ENCODE results near the gene EBI3.

The EBI3 gene

DNA sequence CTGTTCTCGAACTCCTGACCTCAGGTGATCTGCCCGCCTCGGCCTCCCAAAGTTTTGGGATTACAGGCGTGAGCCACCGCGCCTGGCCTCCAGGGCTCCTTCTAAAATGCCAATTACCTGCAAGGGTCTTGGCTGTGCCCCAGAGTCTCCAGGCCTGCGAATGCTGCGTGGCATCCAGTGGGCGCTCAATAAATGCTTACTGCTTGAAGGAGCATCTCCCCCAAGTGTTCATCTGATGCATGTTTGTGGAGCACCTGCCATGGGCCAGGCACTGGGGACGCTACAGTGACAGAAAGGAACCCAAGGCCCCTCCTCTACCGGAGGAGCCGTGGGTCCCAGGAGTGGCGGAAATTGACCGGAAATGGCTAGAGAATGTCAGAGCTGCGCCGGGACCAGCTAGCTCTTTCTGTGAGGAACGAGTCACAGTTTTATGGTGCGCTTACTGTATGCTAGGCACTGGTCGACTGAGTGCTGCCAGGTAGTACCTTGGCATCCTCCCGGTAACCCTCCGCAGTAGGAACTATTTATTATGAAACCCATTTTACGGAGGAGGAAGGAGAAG, 32.7 kb upstream of the EBI3 start:
- peaks cover 17% of the 10 kb centered on the region for H3K4me1 Mint-ChIP-seq
- H3K36me3 Mint-ChIP-seq, result peaks cover 10% of the 10 kb centered on the region
- peak overlapping the region; percentile 52 for H3K4me3 Mint-ChIP-seq
- no peak for ATAC-seq
- no peak overlapping the region for H3K27ac Mint-ChIP-seq
- H3K27me3 Mint-ChIP-seq, result peaks cover 85% of the 10 kb centered on the region
- H3K9me3 Mint-ChIP-seq, result peaks cover 15% of the 10 kb centered on the region

DNA sequence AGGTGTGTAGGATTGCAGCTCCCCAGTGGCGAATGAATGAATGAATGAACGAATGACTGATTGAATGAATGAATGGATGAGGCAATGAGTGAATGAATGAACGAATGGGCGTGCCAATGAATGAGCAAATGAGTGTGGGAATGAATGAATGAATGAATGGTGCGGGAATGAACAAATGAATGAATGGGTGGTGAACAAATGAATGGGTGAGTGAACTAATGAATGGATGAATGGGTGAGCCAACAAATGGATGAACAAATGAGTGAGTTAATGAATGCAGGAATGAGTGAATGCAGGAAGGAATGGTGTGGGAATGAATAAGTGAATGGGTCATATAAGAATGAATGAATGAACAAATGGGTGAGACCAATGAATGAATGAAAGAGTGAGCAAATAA, 32.1 kb upstream of the EBI3 start:
- Mint-ChIP-seq H3K36me3 (peaks cover 10% of the 10 kb centered on the region), H3K27ac (no peak overlapping the region), H3K4me3 (peak overlapping the region; percentile 52), H3K9me3 (peaks cover 15% of the 10 kb centered on the region), H3K27me3 (peaks cover 85% of the 10 kb centered on the region), H3K4me1 (peaks cover 17% of the 10 kb centered on the region)
- ATAC-seq, result no peak

DNA sequence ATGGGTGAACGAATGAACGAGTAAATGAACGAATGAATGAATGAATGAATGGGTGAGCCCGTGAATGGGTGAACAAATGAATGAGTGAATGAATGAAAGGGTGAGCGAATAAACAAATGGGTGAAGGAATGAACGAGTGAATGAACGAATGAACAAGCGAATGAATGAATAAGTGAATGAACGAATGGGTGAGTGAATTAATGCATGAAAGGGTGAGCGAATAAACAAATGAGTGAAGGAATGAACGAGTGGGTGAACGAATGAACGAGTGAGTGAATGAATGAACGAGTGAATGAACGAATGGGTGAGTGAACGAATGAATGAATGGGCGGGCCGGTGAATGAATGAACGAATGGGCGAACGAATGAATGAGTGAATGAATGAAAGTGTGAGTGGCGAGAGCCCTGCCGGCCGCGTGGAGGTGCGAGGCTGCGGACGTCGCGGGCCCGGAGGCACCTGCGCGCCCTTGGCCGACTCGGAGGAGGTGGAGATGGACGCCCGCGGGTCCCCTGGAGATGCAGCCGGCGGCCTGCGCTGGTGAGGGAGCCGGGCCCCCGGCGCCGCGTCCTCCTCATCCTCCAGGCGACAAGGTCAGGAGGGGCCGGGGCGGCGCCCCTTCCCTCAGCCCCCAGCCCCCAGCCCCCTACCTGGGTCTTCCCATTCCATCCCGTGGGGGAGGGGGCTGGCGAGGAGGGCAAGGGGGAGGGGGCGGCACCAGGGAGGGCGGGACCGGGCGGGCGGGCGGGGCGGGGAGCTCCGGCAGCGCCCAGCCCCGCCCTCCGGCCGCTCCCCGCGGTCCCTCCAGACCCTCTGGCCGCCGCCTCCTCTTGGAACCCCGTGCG, 31.5 kb upstream of the EBI3 start:
- Mint-ChIP-seq H3K27me3 (peaks cover 79% of the 10 kb centered on the region), H3K4me1 (peaks cover 17% of the 10 kb centered on the region), H3K4me3 (peak overlapping the region; percentile 52), H3K27ac (no peak overlapping the region), H3K36me3 (peaks cover 10% of the 10 kb centered on the region), H3K9me3 (peaks cover 15% of the 10 kb centered on the region)
- ATAC-seq, result peak; percentile 45

DNA sequence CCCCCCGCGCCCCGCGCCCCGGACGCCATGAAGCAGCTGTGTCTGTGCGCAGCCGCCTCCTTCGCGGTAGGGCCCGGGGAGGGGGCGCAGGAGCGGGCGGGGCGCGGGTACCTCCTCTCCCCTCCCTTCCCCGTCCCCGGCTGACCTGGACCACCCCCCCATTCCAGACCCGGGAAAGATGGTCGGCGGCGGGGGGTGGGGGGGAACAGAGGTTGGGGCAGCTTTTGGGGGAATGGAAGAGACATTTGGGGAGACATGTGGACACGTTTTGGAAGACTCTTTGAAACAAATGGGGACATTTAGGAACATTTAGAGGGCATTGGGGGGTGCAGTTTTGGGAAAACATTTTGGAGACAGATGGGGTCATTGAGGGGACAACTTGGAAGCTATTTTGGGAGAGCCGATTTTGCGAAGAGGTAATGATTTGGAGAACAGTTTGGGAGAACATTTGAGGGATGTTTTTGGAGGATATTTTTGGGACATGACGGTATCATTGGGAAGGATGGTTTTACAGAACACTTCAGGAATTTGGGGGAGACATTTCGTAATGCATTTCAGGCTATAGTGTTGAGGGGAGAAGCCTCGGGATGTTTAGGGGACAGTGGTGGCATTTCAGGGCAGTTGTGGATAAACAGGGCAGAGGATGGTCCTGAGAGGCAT, 30.7 kb upstream of the EBI3 start:
- no peak overlapping the region for H3K27ac Mint-ChIP-seq
- H3K27me3 Mint-ChIP-seq, result peaks cover 71% of the 10 kb centered on the region
- ATAC-seq, result no peak
- H3K4me3 Mint-ChIP-seq, result no peak overlapping the region
- H3K4me1 Mint-ChIP-seq, result peaks cover 17% of the 10 kb centered on the region
- H3K9me3 Mint-ChIP-seq, result peaks cover 15% of the 10 kb centered on the region
- H3K36me3 Mint-ChIP-seq, result peaks cover 10% of the 10 kb centered on the region

DNA sequence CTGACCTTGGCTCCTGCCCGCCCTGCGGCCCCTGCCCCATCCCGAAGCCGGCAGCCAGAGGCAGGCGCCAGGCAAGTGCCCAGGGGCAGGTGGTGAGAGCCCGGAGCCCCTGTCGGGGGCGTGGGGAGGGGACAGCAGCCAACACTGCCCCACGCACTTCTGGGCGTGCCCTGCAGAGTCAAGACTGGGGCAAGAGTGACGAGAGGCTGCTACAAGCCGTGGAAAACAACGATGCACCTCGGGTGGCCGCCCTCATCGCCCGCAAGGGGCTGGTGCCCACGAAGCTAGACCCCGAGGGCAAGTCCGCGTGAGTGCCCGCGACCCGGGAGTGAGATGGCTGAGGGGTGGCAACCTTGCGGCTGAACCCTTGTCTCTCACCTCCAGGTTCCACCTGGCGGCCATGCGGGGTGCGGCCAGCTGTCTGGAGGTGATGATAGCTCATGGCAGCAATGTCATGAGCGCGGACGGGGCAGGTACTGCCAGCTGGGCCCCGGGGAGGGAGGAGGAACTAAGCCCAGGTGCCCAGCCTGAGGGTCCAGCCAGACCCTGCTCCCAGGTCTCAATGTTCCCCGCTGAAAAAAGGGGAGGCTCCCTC, 29.5 kb upstream of the EBI3 start:
- Mint-ChIP-seq H3K27me3 (peaks cover 59% of the 10 kb centered on the region), H3K27ac (no peak overlapping the region), H3K4me3 (no peak overlapping the region), H3K36me3 (peaks cover 10% of the 10 kb centered on the region), H3K4me1 (peaks cover 18% of the 10 kb centered on the region), H3K9me3 (peaks cover 15% of the 10 kb centered on the region)
- no peak for ATAC-seq

DNA sequence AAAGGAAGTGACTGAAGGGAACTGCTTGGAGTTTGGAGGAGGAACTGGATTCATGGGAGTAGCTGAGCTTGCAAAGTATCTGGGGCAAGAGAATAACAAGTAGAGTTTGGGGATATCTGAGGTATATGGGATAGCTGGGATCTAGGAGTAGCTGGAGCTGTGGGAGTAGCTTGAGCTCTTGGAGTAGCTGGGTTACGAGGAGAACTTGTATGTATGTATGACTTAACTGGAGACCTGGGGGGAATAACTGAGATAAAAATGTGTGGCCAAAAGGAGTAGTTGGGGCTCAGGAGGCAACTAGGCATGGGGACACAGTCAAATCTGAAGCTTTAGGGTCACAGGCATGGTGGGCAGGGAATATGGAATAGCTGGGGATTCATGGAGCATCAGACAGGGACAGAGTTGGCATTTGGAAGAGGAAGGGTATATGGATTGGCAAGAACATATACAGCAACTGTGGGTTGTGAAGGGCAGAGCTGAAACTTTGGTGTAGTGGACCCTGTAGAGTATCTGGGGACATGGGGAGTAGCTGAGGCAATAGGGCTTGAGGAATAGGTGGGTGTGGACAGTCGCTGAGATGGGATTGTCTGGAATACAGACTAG, 28.3 kb upstream of the EBI3 start:
- peaks cover 18% of the 10 kb centered on the region for H3K4me1 Mint-ChIP-seq
- no peak for ATAC-seq

DNA sequence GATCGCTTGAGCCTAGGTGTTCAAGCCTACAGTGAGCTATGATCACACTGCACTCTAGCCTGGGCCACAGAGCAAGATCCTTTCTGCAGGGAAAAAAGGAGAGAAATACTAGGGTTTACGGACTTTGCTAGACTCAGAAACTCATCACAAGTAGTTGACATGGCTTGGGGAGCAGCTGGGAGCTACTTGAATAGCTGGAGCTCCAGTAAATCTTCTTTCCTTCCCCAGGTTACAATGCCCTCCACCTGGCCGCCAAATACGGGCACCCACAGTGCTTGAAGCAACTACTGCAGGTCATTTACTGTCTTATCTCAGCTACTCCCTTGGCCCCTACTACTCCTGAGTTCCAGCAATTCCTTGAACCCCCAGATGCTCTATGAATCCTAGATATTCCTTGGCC, 27.5 kb upstream of the EBI3 start:
- ATAC-seq, result no peak
- no peak overlapping the region for H3K4me3 Mint-ChIP-seq
- peaks cover 10% of the 10 kb centered on the region for H3K36me3 Mint-ChIP-seq
- peaks cover 18% of the 10 kb centered on the region for H3K4me1 Mint-ChIP-seq
- peaks cover 15% of the 10 kb centered on the region for H3K9me3 Mint-ChIP-seq
- peaks cover 39% of the 10 kb centered on the region for H3K27me3 Mint-ChIP-seq
- H3K27ac Mint-ChIP-seq, result no peak overlapping the region

More for the DNA sequence above, 28.3 kb upstream of the EBI3 start:
- Mint-ChIP-seq H3K4me3 (no peak overlapping the region), H3K36me3 (peaks cover 10% of the 10 kb centered on the region), H3K27me3 (peaks cover 47% of the 10 kb centered on the region), H3K9me3 (peaks cover 15% of the 10 kb centered on the region), H3K27ac (no peak overlapping the region)

DNA sequence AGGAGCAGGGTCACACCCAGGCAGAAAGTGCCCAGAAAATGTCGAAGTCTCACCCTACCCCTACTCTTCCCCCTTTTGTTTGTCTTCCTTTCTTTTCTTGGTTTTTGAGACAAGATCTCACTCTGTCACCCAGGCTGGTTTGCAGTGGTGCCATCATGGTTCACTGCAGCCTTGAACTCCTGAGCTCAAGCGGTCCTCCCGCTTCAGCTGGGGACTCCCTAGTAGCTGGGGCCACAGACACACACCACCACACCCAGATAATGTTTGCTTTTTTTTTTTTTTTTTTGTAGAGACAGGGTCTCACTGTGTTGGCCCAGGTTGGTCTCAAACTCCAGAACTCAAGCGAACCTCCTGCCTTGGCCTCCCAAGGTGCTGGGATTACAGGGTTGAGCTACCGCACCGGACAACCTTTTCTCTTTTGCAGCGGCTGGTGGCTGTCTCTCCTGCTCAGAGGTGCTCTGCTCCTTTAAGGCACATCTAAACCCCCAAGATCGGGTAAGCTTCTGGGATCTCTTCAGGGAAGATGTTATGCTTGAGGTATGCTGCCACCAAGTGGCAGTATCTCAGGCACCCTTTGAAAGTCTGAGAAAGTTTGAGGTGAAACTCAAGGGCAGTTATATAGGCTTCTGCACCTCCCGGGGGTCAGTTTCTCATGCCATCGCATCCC, 22.4 kb upstream of the EBI3 start:
- peaks cover 7% of the 10 kb centered on the region for H3K4me1 Mint-ChIP-seq
- no peaks in the 10 kb centered on the region for H3K9me3 Mint-ChIP-seq
- H3K4me3 Mint-ChIP-seq, result no peak overlapping the region
- ATAC-seq, result no peak
- H3K27me3 Mint-ChIP-seq, result peaks cover 21% of the 10 kb centered on the region
- no peak overlapping the region for H3K27ac Mint-ChIP-seq
- H3K36me3 Mint-ChIP-seq, result no peaks in the 10 kb centered on the region

DNA sequence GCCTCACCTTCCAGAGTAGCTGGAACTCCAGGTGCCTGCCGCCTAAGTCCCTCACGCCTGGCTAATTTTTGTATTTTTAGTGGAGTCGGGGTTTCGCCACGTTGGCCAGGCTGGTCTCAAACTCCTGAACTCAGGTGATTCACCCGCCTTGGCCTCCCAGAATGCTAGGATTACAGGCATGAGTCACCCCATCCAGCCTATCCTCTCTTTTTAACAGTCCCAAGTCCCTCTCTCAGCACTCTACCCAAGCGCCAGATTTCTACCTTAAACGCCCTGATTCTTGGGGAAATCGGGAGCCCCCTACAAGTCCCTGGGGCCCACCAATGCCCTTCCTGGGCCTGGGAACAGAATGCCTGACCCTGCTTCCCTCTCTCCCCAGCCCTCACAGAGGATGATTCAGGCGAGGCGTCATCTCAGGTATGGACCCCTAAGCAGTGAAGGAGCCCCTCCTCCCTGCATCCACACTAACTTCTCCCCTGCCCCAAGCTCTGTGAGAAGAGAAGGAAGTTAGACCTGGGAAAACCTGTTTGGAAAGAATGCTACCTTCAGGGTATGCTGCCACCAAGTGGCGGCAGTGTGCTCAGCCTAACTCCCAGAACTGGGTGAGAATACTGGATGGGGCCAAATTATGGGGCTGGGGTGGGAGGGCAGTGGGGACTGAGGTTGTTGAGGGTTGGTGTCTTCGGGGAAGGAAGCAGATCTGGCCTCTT, 20.8 kb upstream of the EBI3 start:
- no peak for ATAC-seq
- H3K4me1 Mint-ChIP-seq, result peaks cover 19% of the 10 kb centered on the region
- H3K27ac Mint-ChIP-seq, result no peak overlapping the region
- H3K4me3 Mint-ChIP-seq, result no peak overlapping the region
- peaks cover 37% of the 10 kb centered on the region for H3K27me3 Mint-ChIP-seq
- no peaks in the 10 kb centered on the region for H3K36me3 Mint-ChIP-seq
- no peaks in the 10 kb centered on the region for H3K9me3 Mint-ChIP-seq

DNA sequence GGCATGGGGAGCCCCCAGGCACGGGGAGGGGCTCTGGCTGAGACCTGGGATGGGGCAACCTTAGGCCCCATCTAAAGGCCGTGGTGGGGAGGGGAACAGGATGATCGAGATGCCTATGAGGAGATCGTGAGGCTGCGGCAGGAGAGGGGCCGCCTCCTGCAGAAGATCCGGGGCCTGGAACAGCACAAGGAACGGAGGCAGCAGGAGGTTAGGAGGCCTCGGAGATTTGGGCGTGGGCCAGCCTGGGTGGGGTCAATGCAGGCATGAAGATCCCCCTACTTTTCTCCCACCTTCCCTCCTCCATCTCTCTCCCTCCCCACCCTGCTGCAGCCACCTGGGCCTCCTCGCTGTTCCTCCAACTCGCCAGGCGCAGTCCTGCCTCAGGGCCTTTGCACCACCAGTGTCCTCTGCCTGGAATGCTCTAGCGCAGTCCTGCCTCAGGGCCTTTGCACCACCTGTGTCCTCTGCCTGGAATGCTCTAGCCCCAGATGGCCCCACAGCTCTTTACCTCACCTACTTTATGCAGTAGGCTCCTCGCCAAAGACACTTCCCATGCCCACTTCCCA, 19.1 kb upstream of the EBI3 start:
- Mint-ChIP-seq H3K9me3 (no peaks in the 10 kb centered on the region), H3K27me3 (peaks cover 48% of the 10 kb centered on the region), H3K27ac (no peak overlapping the region), H3K4me1 (peaks cover 25% of the 10 kb centered on the region), H3K36me3 (no peaks in the 10 kb centered on the region), H3K4me3 (no peak overlapping the region)
- no peak for ATAC-seq

DNA sequence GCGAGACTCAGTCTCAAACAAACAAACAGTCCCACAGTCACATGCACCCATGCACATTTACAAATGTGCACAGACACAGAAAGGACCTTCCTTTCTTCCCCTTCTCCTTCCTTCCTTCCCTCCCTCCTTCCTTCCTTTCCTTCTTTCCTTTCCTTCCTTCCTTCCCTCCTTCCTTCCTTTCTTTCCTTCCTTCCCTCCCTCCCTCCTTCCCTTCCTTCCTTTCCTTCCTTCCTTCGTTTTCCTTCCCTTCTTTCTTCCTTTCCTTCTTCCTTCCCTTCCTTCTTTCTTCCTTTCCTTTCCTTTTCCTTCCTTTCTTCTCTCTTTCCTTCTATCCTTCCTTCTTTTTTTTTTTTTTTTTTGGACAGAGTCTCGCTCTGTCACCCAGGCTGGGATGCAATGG, 16.2 kb upstream of the EBI3 start:
- no peak overlapping the region for H3K4me3 Mint-ChIP-seq
- no peak for ATAC-seq
- no peaks in the 10 kb centered on the region for H3K36me3 Mint-ChIP-seq
- peak overlapping the region; percentile 65 for H3K27ac Mint-ChIP-seq
- peaks cover 39% of the 10 kb centered on the region for H3K27me3 Mint-ChIP-seq
- H3K4me1 Mint-ChIP-seq, result peaks cover 25% of the 10 kb centered on the region
- H3K9me3 Mint-ChIP-seq, result no peaks in the 10 kb centered on the region

DNA sequence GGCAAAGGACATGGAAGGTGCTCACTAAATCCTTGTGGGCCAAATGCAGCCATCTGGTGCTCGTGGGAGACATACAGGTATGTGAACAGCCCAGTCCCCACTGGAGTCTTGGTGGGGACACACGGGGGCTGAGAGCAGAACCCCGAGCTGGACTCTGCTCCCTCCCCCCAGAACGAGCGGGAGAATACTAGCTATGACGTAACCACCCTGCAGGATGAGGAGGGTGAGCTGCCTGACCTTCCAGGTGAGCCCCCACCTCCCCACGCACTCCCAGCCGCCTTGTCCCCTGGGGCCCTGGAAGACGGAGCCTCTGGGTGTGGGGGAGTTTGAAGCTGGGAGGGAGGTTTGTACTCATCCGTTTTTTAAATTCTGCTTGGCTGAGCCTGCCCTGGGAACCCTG, 13.5 kb upstream of the EBI3 start:
- no peak overlapping the region for H3K4me3 Mint-ChIP-seq
- ATAC-seq, result no peak

DNA sequence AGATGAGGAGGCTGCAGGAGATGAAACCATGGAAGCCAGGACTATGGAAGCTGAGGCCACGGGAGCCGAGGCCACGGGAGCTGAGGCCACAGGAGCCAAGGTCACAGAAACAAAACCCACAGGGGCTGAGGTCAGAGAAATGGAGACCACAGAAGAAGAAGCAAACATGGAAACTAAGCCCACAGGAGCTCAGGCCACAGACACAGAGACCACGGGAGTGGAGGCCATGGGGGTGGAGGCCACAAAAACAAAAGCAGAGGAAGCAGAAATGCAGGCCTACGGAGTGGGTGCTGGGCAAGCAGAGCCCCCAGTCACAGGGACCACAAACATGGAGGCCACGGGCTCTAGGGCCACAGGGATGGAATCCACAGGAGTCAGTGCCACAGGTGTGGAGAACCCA, 12.5 kb upstream of the EBI3 start:
- no peaks in the 10 kb centered on the region for H3K36me3 Mint-ChIP-seq
- no peak overlapping the region for H3K27ac Mint-ChIP-seq
- peaks cover 27% of the 10 kb centered on the region for H3K27me3 Mint-ChIP-seq
- no peaks in the 10 kb centered on the region for H3K9me3 Mint-ChIP-seq
- H3K4me1 Mint-ChIP-seq, result peaks cover 25% of the 10 kb centered on the region
- no peak overlapping the region for H3K4me3 Mint-ChIP-seq
- no peak for ATAC-seq

More for the DNA sequence above, 13.5 kb upstream of the EBI3 start:
- Mint-ChIP-seq H3K9me3 (no peaks in the 10 kb centered on the region), H3K27ac (peak overlapping the region; percentile 79), H3K4me1 (peaks cover 25% of the 10 kb centered on the region), H3K27me3 (peaks cover 32% of the 10 kb centered on the region), H3K36me3 (no peaks in the 10 kb centered on the region)
